GM12891 (cell line): Measurements from ENCODE around the gene PRF1.

ENCODE experiments used
- DNase-seq: peaks from one replicate; pipeline ENCODE4 v3.0.0; 2011; ENCODE audit warnings: low spot score; ENCODE audit not compliant: insufficient read length
- FAIRE-seq: peaks from 2 replicates; lab custom pipeline; 2011; peaks lifted over from hg19 to GRCh38; lab: Jason Lieb, UNC
- PAX5 ChIP-seq: IDR thresholded peaks from 2 replicates; pipeline ENCODE4 v1.6.1; 2011; ENCODE audit warnings: low read length, moderate library complexity, mild to moderate bottlenecking; ENCODE audit not compliant: insufficient read depth, severe bottlenecking
- POLR2A ChIP-seq: IDR thresholded peaks from 2 replicates; pipeline ENCODE4 v1.6.1; 2011; ENCODE audit warnings: low read depth, low read length, control low read depth
- POLR2AphosphoS5 ChIP-seq: IDR thresholded peaks from 2 replicates; pipeline ENCODE4 v1.6.1; 2011; ENCODE audit warnings: low read depth, low read length, control low read depth
- POU2F2 ChIP-seq: IDR thresholded peaks from 2 replicates; pipeline ENCODE4 v1.6.1; 2011; ENCODE audit warnings: low read depth, mild to moderate bottlenecking, control low read depth, low read length, moderate library complexity
- SPI1 ChIP-seq: IDR thresholded peaks from 2 replicates; pipeline ENCODE4 v1.6.1; 2011; ENCODE audit warnings: low read depth, low read length, control low read depth
- TAF1 ChIP-seq: IDR thresholded peaks from 2 replicates; pipeline ENCODE4 v1.6.1; 2011; ENCODE audit warnings: low read depth, low read length, control low read depth

The PRF1 gene

DNA sequence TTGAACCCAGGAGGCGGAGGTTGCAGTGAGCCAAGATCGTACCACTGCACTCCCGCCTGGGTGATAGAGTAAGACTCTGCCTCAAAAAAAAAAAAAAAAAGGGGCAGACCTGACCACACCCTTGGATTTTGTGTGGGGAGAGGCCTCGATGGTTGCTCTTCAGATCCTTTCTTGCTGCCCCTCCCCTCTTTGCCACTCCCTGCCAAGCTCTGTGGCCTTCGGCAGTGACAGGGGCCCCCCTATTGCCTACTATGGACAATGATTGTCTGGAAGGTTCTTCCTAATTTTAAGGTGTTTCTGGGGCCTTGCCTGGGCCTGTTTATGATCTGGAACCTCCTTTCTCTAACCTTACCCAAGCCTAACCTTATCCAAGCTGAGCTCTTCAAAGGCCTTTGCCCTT lies 795 bp downstream of the PRF1 start:
- no peak for FAIRE-seq
- TF ChIP-seq TAF1 (no peak), SPI1 (no peak), POLR2AphosphoS5 (no peak), POU2F2 (no peak), PAX5 (no peak), POLR2A (no peak)
- DNase-seq, result no peak

DNA sequence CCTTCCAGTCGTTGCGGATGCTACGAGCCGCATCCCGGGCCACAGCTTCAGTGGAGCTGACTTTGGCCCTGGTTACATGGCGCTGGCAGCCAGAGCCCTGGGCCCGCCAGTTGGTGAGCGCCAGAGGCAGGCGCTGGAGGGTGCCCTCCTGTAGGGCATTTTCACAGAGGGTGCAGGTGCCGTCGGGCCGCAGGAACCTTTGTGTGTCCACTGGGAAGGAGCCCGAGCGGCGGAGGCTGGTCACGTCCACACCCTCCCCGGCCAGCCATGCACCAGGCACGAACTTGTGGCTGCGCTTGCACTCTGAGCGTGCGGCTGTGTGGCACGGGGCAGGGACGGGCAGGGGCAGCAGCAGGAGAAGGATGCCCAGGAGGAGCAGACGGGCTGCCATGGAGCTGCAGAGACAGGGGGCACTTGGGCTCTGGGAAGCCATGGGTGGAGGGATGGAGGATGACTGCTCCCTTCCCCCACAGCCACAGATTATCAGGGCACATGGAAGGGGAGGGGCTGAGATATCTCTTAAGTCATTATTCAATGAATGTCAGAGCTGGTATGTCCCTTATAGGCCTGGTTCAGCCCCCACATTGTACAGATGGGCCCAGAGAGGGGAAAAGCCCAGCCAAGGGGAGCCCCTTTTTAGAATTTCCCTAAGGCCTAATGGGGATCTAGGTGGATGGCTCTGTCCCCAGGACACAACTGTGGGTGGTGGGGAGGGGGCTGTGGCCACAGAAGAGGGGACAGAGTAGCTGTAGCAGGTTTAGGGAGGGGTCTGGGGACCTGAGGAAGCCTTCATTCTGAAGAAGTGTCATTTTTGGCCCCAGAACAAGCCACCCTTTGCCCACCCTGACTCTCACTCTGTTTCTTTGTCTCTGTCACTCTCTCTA lies 1.8 kb downstream of the PRF1 start:
- no peak for DNase-seq
- TF ChIP-seq POU2F2, result no peak
- TF ChIP-seq SPI1, result no peak
- no peak for TF ChIP-seq POLR2AphosphoS5
- no peak for TF ChIP-seq POLR2A
- no peak for TF ChIP-seq TAF1
- TF ChIP-seq PAX5, result no peak
- no peak for FAIRE-seq

DNA sequence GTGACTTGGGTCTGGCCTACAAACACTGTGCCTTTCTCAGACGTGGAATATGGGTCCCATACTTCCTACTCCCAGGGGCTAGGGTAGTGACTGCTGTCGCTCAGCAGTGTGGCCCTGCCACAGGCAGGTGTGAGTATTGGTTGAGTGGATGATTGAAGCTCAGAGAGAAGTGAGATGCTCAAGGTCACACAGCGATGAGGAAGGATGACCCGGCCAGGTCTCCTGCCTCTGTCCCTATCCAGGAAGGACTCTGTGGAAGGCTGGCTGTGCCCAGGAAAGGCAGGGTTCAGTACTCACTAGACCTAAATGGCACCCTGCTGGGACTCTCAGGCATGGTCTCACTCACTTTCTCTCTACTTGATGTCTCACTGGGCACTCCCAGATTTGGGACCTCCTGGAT lies 2.8 kb downstream of the PRF1 start:
- TF ChIP-seq POLR2A (no peak), POLR2AphosphoS5 (no peak), POU2F2 (no peak), PAX5 (no peak), SPI1 (no peak), TAF1 (no peak)
- no peak for DNase-seq
- no peak for FAIRE-seq

DNA sequence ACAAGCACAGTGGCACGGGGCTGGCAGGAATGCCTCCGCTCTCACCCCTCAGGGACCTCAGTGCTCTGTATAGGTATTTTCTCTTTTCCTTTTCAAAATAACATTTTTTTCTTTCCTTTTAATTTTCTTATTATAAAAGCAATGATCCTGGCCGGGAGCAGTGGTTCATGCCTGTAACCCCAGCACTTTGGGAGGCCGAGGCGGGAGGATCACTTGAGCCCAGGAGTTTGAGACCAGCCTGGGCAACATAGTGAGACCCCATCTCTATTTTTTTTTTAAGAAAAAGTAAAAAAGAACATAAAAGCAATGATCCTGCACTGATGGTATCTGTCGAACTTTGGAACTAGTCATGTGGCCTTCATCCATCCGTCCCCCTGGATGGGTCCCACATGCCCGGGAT lies 3.2 kb downstream of the PRF1 start:
- TF ChIP-seq SPI1 (no peak), PAX5 (no peak)
- DNase-seq, result no peak
- FAIRE-seq, result no peak

DNA sequence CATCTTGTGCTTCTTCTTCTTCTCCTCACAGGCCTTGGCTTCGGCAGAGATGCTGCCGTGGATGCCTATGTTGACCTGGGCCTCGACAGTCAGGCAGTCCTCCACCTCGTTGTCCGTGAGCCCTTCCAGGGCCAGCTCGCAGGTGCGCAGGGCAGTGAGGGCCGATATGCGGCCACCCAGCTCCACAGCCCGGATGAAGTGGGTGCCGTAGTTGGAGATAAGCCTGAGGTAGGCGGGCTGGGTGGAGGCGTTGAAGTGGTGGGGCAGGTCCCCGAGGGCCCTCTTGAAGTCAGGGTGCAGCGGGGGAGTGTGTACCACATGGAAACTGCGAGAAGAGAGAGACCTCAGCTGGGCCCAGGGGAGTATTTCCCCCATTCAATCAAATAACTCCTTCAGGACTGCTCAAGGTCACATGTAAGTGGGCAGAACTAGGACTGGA lies 3.7 kb downstream of the PRF1 start:
- DNase-seq, result no peak
- TF ChIP-seq POLR2AphosphoS5, result no peak
- no peak for TF ChIP-seq SPI1
- no peak for TF ChIP-seq POU2F2
- no peak for TF ChIP-seq TAF1
- TF ChIP-seq PAX5, result no peak
- TF ChIP-seq POLR2A, result no peak
- no peak for FAIRE-seq

DNA sequence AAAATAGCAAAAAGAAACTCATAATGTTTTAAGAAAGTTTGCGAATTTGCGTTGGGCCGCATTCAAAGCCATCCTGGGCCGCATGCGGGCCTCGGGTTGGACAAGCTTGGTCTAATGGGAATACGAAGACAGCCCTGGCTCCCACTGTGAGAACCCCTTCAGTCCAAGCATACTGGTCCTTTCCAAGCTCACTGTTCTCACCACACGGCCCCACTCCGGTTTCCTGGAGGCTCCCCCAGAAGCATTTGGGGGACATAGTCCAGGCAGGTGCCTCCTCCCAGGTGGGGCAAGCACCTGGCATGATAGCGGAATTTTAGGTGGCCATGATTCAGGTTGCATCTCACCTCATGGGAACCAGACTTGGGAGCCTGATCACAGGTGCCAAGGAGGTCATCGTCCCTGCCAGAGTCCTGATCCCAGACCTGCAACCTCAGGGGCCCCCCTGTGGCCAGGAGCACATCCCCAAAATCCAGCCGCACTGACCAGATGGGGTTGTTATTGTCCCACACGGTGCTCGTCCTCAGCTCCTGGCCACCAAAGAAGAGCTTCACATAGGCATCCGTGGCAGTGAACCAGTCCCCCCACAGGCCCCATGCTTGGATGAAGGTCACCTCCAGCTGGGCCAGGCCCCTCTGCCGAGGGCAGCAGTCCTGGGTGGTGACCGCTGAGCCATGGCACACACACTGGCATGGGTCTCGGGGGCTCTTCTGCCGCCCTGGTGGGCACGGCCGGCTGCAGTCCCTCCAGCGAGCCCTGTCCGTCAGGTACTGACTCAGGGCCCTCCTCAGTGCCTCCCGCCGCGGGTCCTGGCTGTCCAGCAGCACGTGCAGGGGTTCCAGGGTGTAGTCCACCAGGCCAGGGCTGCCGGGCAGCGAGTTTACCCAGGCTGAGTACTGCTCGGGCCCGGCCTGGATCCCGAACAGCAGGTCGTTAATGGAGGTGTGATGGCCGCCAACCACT lies 4.4 kb downstream of the PRF1 start:
- no peak for TF ChIP-seq SPI1
- no peak for TF ChIP-seq POLR2A
- no peak for TF ChIP-seq TAF1
- no peak for TF ChIP-seq POLR2AphosphoS5
- no peak for TF ChIP-seq PAX5
- TF ChIP-seq POU2F2, result no peak
- no peak for FAIRE-seq
- no peak for DNase-seq

- no peak for FAIRE-seq
- TF ChIP-seq PAX5, result no peak
- no peak for TF ChIP-seq SPI1
- no peak for TF ChIP-seq POLR2A
- no peak for TF ChIP-seq POLR2AphosphoS5
Measured at GRCh38 chr10:70596860-70597809, 5.4 kb downstream of the PRF1 start.

GRCh38 chr10:70596110-70596798 lies 6.3 kb downstream of the PRF1 start:
- FAIRE-seq, result no peak
- no peak for TF ChIP-seq POLR2A
- no peak for TF ChIP-seq POU2F2
- TF ChIP-seq POLR2AphosphoS5, result no peak
- no peak for TF ChIP-seq SPI1
- no peak for TF ChIP-seq PAX5
- TF ChIP-seq TAF1, result no peak
- DNase-seq, result no peak

More at GRCh38 chr10:70596860-70597809, 5.4 kb downstream of the PRF1 start:
- no peak for DNase-seq
